Upper lobe of left lung (tissue), 4 donors: Measurements from ENCODE around the gene RND2.

Source experiments
- EP300 ChIP-seq, 4 donors: sonication (generic); formaldehyde crosslinking; IDR thresholded peaks; one replicate each; pipeline ENCODE4 v1.5.1; 2017; ENCODE audit warnings: antibody characterized with exemption in 4 of 4, control low read depth in 2 of 4
- POLR2A ChIP-seq, 4 donors: fragments of 450-650 bp; IDR thresholded peaks; one replicate each; pipeline ENCODE4 v1.5.1; 2016 to 2017; ENCODE audit warnings: antibody characterized with exemption in 4 of 4, mild to moderate bottlenecking in 2 of 4
- POLR2AphosphoS5 ChIP-seq, 2 donors: sonication (generic); formaldehyde crosslinking; IDR thresholded peaks; one replicate each; pipeline ENCODE4 v1.5.1; 2017; ENCODE audit warnings: antibody characterized with exemption in 2 of 2
- TF ChIP-seq, protein P1 (sequence below), 6 experiments: fragments of 450-650 bp in 4 of 6; fragments of 200-600 bp in 2 of 6; sonication (generic) in 2 of 6; IDR thresholded peaks; one replicate each; pipeline ENCODE4 v1.5.1; 2016 to 2019; ENCODE audit warnings: antibody characterized with exemption in 6 of 6

DNA sequence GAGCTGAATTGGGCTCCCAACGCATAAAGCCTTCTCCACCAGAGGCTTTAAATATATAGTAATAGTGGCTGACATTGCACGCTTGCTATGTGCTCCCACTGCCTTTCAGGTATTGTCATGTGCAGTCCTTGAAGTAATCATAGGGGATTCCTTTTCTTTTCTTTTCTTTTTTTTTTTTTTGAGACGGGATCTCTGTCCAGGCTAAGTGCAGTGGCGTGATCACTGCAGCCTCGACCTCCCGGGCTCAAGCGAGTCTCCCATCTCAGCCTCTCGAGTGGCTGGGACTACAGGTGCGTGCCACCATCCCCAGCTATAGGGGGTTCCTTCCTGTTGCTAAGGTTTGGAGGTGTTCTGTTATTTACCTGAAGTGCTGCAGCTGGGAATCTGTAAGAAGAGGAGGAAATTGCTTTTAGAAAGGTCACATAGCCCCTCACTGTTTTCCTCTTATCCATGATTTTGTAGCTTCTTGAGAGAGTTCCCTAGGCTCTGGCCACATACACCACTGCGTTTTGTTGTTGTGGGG, 26.0 kb upstream of the RND2 start:
- TF ChIP-seq, protein P1, sequence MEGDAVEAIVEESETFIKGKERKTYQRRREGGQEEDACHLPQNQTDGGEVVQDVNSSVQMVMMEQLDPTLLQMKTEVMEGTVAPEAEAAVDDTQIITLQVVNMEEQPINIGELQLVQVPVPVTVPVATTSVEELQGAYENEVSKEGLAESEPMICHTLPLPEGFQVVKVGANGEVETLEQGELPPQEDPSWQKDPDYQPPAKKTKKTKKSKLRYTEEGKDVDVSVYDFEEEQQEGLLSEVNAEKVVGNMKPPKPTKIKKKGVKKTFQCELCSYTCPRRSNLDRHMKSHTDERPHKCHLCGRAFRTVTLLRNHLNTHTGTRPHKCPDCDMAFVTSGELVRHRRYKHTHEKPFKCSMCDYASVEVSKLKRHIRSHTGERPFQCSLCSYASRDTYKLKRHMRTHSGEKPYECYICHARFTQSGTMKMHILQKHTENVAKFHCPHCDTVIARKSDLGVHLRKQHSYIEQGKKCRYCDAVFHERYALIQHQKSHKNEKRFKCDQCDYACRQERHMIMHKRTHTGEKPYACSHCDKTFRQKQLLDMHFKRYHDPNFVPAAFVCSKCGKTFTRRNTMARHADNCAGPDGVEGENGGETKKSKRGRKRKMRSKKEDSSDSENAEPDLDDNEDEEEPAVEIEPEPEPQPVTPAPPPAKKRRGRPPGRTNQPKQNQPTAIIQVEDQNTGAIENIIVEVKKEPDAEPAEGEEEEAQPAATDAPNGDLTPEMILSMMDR (IDR thresholded peaks at IDR 0.05) = no peak
- TF ChIP-seq POLR2AphosphoS5 (IDR thresholded peaks at IDR 0.05) (no peak), POLR2A (IDR thresholded peaks at IDR 0.05) (no peak), EP300 (IDR thresholded peaks at IDR 0.05) (no peak)
